Spleen (tissue), 11 donors: ENCODE measurements around the gene IRX2. TPM values are rescaled to one million over a fixed set of nuclear protein-coding genes. Genes with fewer than 3 reads are reported as not detected.

ENCODE experiments used
- DNase-seq: peaks from one replicate; pipeline ENCODE4 v3.0.0-alpha.2; 2020
- H3K27ac ChIP-seq, 8 donors: fragments of 200-600 bp; sonication (generic) in 7 of 8; 1 replicate in 4 of 8; 2 replicates in 4 of 8; pipeline versions ENCODE4 v1.5.0 to v1.8.0; 2016 to 2021; ENCODE audit warnings: inconsistent platforms in 4 of 8, mild to moderate bottlenecking in 4 of 8, moderate library complexity in 1 of 8
- H3K27me3 ChIP-seq, 7 donors: fragments of 200-600 bp; sonication (generic) in 6 of 7; replicated peaks in 1 of 7; 1 replicate in 4 of 7; 2 replicates in 3 of 7; pipeline versions ENCODE4 v1.5.0 to v1.8.0; 2016 to 2021; ENCODE audit warnings: inconsistent platforms in 3 of 7, mild to moderate bottlenecking in 1 of 7
- H3K36me3 ChIP-seq, 6 donors: fragments of 200-600 bp; sonication (generic) in 5 of 6; 1 replicate in 4 of 6; 2 replicates in 2 of 6; pipeline versions ENCODE4 v1.5.0 to v1.8.0; 2016 to 2021; ENCODE audit warnings: inconsistent platforms in 2 of 6
- H3K4me1 ChIP-seq, 6 donors: fragments of 200-600 bp; sonication (generic) in 5 of 6; 1 replicate in 3 of 6; 2 replicates in 3 of 6; pipeline versions ENCODE4 v1.5.0 to v1.8.0; 2016 to 2021; ENCODE audit warnings: inconsistent platforms in 3 of 6
- H3K4me3 ChIP-seq, 8 donors: fragments of 200-600 bp; sonication (generic) in 7 of 8; 1 replicate in 4 of 8; 2 replicates in 4 of 8; pipeline versions ENCODE4 v1.5.0 to v1.8.0; 2016 to 2021; ENCODE audit warnings: inconsistent platforms in 4 of 8, mild to moderate bottlenecking in 4 of 8, moderate library complexity in 2 of 8
- H3K9me3 ChIP-seq, 8 donors: fragments of 200-600 bp; sonication (generic) in 7 of 8; 1 replicate in 4 of 8; 2 replicates in 4 of 8; pipeline versions ENCODE4 v1.5.0 to v1.8.0; 2016 to 2021; ENCODE audit warnings: inconsistent platforms in 4 of 8
- POLR2A ChIP-seq, 3 donors: fragments of 450-650 bp; IDR thresholded peaks; one replicate each; pipeline ENCODE4 v1.5.1; 2017; ENCODE audit warnings: antibody characterized with exemption in 3 of 3, mild to moderate bottlenecking in 1 of 3
- POLR2AphosphoS5 ChIP-seq, 3 donors: sonication (generic); formaldehyde crosslinking; IDR thresholded peaks; one replicate each; pipeline ENCODE4 v1.5.1; 2017; ENCODE audit warnings: antibody characterized with exemption in 3 of 3
- WGBS, 5 donors: extraction: QIAGEN DNeasy Blood & Tissue Kit in 3 of 5; methylation state at CpG; one replicate each; pipeline versions ENCODE4 v1.1.5 to v1.1.7; 2013 to 2018; 5-methylcytosine and 5-hydroxymethylcytosine counted together
- intact Hi-C: fragments of 100-400 bp; cut with DNase I; formaldehyde crosslinking; loops from one replicate; pipeline ENCODE4 v1.15.0; 2023; ENCODE audit warnings: low total_unique reads
- polyA plus RNA-seq, 3 donors: library from polyadenylated mRNA; stranded (reverse); fragments of 200-250 nt; gene quantifications; one replicate each; pipeline ENCODE4 v1.2.1, GENCODE V29; 2013
- total RNA-seq, 7 donors: library from RNA; depleted of rRNA in 3 of 7; stranded (reverse); fragments of >200 nt in 3 of 7; fragmentation: NEBNext Ultra II Directional in 4 of 7; extraction: Animal tissue kit (Norgen Biotek cat#: 25700) in 4 of 7; gene quantifications; one replicate each; pipeline versions ENCODE4 v1.1.0 to v1.2.1, GENCODE V29; 2016 to 2021
- TF ChIP-seq, protein P1 (sequence below), 11 experiments: fragments of 200-600 bp in 7 of 11; fragments of 450-650 bp in 4 of 11; sonication (generic) in 4 of 11; IDR thresholded peaks in 8 of 11; conservative IDR thresholded peaks in 3 of 11; 1 replicate in 7 of 11; 2 replicates in 4 of 11; pipeline versions ENCODE4 v1.4.0 to v1.8.0; 2016 to 2021; ENCODE audit warnings: antibody characterized with exemption in 11 of 11, inconsistent platforms in 4 of 11, mild to moderate bottlenecking in 1 of 11
- donor health status: healthy with polysubstance abuse.
- donor health status: DM: no; HTN: no; CAD: no; lungs with moderate emphysema.
- donor health status: DM: no; HTN: no; CAD: no.
- donor health status: Bipolar disorder and iron deficiency.
- donor health status: healthy.
- donor health status: DM: no; HTN: no; CAD: no.
- donor health status: DM: yes; HTN: yes; CAD: no.

The IRX2 gene
- total and polyA plus RNA-seq, 10 donors: 0.03 to 0.26 (median 0.13) TPM; not detected in 7

DNA sequence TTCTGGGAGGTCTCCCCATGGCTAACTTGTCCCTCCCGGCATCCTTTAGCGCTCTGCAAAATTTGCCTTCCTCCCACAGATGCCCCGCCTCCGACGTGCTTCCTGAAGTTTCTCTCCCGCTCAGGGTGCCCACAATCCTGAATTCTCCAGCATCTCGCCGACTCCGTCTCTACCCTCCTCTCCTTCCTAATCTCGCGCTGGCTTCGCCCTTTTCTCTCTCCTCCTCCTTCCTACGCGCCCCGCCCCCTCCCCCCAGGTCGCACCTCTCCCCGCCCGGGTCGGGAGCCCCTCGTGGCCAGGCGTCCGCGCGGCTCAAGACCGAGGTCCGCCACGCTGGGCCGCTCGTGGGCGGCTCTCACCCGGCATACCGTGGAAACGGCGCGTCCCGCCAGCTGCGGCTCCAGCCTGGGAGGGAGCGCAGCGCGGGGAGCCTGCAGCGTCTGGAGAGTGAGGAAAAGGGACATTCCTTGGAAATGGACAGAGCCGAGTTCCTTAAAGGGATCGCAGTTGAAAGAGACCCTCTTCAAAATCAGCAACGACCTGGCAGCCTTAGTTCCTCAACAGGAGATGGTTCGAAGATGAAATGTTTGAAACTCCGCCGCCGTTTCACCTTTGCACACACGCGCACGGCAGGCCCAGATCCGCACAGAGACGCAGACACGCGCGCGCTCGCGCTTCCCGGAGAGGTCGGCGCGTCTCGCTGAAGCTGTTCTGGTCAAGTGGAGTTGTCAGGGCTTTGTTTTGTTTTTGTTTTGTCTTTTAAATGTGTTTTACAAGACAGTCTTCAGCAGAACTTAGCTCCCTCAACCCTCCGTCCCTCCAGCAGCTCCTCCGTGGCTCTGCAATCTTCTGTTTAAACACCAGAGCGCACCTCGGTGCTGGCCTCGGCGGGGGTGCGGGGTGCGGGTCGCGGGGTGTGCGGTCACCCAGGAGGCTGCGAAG lies 5.0 kb upstream of the IRX2 start:
- Histone ChIP-seq H3K4me1 (peaks cover 0 to 46% (median 32%) of the 10 kb centered on the region in 6 donors), H3K4me3 (peak overlapping the region in 7 of 8 donors; percentile 12 to 59 (median 21)), H3K27ac (no peak overlapping the region), H3K27me3 (peaks cover 5 to 90% (median 84%) of the 10 kb centered on the region in 7 donors), H3K9me3 (peaks cover 0 to 9% (median 0%) of the 10 kb centered on the region in 8 donors), H3K36me3 (no peaks in the 10 kb centered on the region)
- WGBS, 5 donors: 4 to 11% (median 4%) methylated on average over 76 of the region's 76 CpGs
- TF ChIP-seq POLR2AphosphoS5 (IDR thresholded peaks at IDR 0.05) (no peak), POLR2A (IDR thresholded peaks at IDR 0.05) (no peak)
- TF ChIP-seq, protein P1, sequence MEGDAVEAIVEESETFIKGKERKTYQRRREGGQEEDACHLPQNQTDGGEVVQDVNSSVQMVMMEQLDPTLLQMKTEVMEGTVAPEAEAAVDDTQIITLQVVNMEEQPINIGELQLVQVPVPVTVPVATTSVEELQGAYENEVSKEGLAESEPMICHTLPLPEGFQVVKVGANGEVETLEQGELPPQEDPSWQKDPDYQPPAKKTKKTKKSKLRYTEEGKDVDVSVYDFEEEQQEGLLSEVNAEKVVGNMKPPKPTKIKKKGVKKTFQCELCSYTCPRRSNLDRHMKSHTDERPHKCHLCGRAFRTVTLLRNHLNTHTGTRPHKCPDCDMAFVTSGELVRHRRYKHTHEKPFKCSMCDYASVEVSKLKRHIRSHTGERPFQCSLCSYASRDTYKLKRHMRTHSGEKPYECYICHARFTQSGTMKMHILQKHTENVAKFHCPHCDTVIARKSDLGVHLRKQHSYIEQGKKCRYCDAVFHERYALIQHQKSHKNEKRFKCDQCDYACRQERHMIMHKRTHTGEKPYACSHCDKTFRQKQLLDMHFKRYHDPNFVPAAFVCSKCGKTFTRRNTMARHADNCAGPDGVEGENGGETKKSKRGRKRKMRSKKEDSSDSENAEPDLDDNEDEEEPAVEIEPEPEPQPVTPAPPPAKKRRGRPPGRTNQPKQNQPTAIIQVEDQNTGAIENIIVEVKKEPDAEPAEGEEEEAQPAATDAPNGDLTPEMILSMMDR (IDR thresholded peaks at IDR 0.05 in 8 of 11, conservative IDR thresholded peaks at IDR 0.05 in 3 of 11): no peak
- DNase-seq: no peak
- intact Hi-C loops: no loop called here

DNA sequence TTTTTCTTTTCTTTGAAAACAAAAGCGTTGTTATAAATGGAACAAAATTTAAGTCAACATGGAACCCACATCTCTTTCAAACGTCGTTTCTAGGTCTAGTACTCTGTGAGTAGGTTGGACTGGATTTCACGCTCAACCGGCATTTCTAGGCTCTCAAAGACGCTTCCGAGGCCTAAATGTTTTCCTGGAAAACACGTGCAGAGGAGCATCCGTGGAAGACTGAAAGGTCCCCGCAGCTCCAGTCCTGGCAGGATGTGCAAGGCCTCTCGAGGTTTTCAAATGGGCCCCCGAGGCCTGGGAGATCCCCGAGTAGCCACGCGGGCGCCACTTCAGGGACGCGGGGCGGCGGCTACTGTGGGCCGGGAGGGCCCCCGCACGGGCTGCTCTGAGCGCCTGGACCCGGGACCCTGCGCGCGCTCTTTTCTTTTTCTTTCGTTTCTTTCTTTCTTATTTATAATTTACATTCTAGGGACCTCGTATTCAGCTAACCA lies 4.2 kb upstream of the IRX2 start:
- DNase-seq: no peak
- Histone ChIP-seq H3K27me3 (peaks cover 5 to 97% (median 86%) of the 10 kb centered on the region in 7 donors), H3K27ac (no peak overlapping the region), H3K4me3 (peak overlapping the region in 7 of 8 donors; percentile 12 to 59 (median 21)), H3K4me1 (peaks cover 0 to 51% (median 35%) of the 10 kb centered on the region in 6 donors), H3K36me3 (no peaks in the 10 kb centered on the region), H3K9me3 (peaks cover 0 to 12% (median 0%) of the 10 kb centered on the region in 8 donors)
- WGBS, 5 donors: 2 to 8% (median 4%) methylated on average over 28 to 30 of the region's 30 CpGs
- TF ChIP-seq, protein P1 (IDR thresholded peaks at IDR 0.05 in 8 of 11, conservative IDR thresholded peaks at IDR 0.05 in 3 of 11): no peak
- peak in 1 of 3 donors; percentile 15 for TF ChIP-seq POLR2AphosphoS5 (IDR thresholded peaks at IDR 0.05)
- intact Hi-C loops: no loop called here

DNA sequence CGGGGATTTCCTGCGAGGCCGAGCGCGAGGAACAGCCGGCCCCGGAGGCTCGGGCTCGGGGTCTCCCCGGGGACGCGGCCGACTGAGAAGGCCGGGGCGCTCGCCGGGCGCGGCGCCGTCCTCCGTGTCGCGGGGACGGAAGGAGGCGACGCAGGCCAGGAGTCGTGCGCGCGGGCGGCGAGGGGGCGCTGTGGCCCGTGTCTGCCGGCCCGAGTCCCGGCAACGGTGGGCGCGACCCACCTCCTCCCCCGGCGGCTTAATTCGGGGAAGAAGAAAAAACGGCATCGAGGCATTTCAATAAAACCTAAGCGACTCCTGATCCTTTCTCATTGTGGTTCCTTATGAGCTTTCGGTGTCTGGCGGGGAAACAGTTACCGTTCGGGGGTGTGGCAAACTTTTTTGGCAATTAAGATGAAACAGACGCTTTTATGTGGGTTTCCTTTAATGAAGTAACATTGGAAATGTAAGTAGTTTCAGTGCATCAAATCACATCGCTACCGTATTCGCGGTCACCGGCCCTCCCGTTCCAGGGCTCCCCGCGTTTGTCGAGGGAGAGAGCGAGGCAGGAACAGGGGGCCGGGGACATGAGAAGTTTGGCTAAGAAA lies 3.7 kb upstream of the IRX2 start:
- DNase-seq: no peak
- peaks cover 0 to 56% (median 38%) of the 10 kb centered on the region in 6 donors for H3K4me1 ChIP-seq
- WGBS, 5 donors: 4 to 8% (median 4%) methylated on average over 60 to 63 of the region's 63 CpGs

More for the DNA sequence above, 3.7 kb upstream of the IRX2 start:
- Histone ChIP-seq H3K27ac (no peak overlapping the region), H3K4me3 (peak overlapping the region in 3 of 8 donors; percentile 14 to 59 (median 26)), H3K36me3 (no peaks in the 10 kb centered on the region), H3K9me3 (peaks cover 0 to 17% (median 0%) of the 10 kb centered on the region in 8 donors), H3K27me3 (peaks cover 8 to 99% (median 92%) of the 10 kb centered on the region in 7 donors)
- no peak for TF ChIP-seq POLR2A (IDR thresholded peaks at IDR 0.05)
- TF ChIP-seq, protein P1 (IDR thresholded peaks at IDR 0.05 in 8 of 11, conservative IDR thresholded peaks at IDR 0.05 in 3 of 11): no peak
- no peak for TF ChIP-seq POLR2AphosphoS5 (IDR thresholded peaks at IDR 0.05)
- intact Hi-C loops: no loop called here
